CMK (cell line): ENCODE measurements around the gene ELF1.
"Not testable (repeated sequence)": the region's sequence is repeated elsewhere in the genome, so short reads cannot be mapped to it uniquely, and the experiment has no call there.

ENCODE experiments used
- DNase-seq: peaks from one replicate; pipeline ENCODE4 v3.0.0-alpha.2; 2010; ENCODE audit warnings: low read depth

Gene ELF1

DNA sequence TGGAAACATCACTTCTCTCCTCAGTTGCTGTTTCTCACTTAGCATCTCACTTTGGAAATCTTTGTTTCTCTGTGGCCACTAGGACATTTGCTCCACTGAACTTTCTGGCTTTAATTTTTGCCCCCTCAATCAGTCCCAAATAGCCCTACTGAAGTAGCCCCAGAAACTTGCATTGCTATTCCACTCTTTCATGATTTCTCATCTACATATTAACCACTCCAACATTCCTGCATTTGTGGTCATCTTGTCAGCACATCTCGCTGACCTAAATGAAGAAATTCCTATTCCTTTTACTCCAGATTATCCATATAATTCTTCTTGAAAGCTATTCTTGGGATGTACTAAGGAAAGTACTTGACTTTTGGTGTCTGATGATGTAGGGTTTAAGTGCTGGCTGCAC lies 134.9 kb downstream of the ELF1 start:
- DNase-seq: not testable (repeated sequence)
